ENCODE measurements around the gene SURF4. TPM values are rescaled to one million over a fixed set of nuclear protein-coding genes. Genes with fewer than 3 reads are reported as not detected.
"Not testable (repeated sequence)": the region's sequence is repeated elsewhere in the genome, so short reads cannot be mapped to it uniquely, and the experiment has no call there.

SURF4 gene
- total RNA-seq, 1 donor from 2014 or later: 225 TPM

GRCh38 chr9:133400292-133400691 is 24.4 kb upstream of the SURF4 start:
- no peak for ATAC-seq

DNA sequence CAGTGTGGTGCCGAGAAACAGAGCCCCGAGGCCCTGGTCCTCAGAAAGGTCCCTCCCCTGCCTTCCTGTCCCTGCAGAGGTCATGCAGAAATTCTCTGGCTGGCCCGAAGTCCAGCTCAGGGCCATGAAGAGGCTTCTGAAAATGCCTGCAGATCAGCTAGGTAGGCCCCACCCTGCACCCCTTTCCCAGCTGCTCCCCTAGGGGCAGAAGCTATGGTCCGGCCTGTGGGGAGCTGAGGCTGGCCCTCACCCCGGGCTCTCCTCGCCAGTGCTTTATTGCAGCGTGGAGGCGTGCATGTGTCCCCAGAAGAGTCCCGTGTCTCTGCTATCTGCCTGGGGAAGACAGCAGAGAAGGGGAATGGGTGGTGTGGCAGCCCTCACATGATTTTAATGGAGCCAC is 22.0 kb upstream of the SURF4 start:
- ATAC-seq (no peak), DNase-seq (ENCODE audit: low spot score) (no peak)

More at GRCh38 chr9:133400292-133400691, 24.4 kb upstream of the SURF4 start:
- DNase-seq (ENCODE audit: low spot score): no peak

DNA sequence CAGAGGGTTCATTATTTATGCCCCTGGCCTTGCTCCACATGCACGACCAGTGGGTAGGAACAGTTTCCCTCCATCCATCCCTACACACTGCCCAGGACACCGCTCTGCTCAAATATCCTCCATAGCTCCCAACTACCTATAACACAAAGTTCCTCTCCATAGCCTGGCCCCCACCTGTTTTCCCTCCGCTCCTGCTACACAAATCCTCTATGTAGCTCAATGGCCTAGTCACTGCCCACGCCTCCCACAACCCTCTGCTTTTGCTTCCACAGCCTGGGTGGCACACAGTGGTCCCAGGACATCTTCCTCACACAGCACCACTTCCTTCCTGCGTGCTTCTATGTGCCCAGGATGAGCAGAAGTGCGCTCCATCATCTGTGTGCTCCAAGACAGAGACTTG is 21.5 kb upstream of the SURF4 start:
- no peak for DNase-seq (ENCODE audit: low spot score)
- no peak for ATAC-seq

DNA sequence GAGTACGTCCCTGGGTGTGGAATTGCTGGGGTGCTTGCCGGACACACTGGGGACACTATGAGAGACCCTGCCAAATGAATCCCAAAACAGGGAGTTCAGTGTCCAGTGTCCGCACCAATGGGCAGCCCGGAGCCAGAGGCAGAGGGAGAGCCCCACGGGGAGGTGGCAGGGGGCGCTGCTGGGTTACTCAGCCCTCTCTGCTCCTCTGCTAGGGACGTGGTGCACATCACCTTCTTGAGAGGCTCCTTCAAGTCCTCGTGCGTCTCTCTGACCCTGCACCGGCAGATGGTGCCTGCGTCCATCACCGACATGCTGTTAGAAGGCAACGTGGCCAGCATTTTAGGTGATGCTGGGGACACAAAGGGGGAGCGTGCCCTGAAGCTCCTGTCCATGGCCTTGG is 21.1 kb upstream of the SURF4 start:
- DNase-seq (ENCODE audit: low spot score): no peak
- ATAC-seq: peak; percentile 45

DNA sequence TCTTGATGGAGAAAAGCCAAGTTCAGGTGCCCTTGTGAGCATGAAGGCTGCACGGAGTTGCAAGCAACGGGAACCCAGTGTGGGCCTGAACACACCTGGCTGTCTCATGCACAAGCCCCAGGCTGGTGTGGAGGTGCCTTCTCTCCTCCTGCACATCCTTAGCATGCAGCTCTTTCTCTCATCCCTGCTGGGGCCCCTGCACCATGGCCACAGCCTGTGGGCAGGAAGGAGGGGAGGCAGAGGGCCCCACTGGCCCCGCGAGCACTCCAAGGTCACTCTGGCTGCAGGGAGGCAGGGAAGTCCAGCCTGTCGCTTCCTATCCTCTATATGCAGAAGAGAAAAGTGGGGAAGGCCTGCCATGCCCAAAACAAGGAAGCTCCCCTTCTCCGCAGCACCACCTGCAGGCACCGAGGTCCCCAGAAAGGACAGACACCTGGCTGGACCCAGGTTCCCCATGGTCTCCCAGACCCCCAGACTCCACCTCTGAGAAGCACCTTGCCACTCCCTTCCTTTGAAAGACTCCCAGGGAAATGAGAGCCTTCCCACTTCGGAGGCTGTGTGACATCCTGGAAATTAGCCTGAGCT is 18.9 kb upstream of the SURF4 start:
- DNase-seq (ENCODE audit: low spot score) (no peak), ATAC-seq (peak; percentile 24)

DNA sequence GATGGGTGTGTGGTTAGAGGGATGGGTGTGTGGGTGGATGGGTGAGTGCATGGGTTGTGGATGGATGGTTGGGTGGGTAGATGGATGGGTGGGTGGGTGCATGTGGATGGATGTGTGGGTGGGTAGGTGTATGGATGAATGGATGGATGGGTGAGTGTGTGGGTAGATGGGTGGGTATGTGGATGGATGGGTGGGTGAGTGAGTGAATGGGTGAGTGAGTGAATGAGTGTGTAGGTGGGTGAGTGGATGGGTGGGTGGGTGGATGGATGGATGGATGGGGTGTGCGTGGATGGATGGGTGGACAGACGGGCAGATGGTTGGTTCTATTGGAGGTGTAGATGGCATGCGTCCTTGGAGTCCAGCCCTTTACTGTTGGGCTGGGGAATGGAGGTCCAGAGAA is 17.5 kb upstream of the SURF4 start:
- no peak for DNase-seq (ENCODE audit: low spot score)
- ATAC-seq: no peak

DNA sequence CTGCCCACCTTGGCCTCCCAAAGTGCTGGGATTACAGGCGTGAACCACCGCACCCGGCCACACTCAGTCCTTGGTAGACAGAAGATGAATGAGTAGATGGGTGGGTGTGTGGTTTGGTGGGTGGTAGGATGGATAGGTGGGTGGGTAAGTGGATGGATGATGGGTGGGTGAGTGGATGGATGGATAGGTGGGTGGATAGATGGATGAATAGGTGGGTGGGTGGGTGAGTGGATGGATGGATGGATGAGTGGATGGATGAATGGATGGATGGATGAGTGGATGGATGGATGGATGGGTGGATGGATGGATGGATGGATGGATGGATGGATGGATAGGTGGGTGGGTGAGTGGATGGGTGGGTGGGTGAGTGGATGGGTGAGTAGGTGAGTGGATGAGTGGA is 16.4 kb upstream of the SURF4 start:
- not testable (repeated sequence) for ATAC-seq; DNase-seq (ENCODE audit: low spot score)

DNA sequence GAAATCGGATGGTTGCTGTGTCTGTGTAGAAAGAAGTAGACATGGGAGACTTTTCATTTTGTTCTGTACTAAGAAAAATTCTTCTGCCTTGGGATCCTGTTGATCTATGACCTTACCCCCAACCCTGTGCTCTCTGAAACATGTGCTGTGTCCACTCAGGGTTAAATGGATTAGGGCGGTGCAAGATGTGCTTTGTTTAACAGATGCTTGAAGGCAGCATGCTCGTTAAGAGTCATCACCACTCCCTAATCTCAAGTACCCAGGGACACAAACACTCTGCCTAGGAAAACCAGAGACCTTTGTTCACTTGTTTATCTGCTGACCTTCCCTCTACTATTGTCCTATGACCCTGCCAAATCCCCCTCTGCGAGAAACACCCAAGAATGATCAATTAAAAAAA is 15.6 kb upstream of the SURF4 start:
- not testable (repeated sequence) for ATAC-seq; DNase-seq (ENCODE audit: low spot score)

DNA sequence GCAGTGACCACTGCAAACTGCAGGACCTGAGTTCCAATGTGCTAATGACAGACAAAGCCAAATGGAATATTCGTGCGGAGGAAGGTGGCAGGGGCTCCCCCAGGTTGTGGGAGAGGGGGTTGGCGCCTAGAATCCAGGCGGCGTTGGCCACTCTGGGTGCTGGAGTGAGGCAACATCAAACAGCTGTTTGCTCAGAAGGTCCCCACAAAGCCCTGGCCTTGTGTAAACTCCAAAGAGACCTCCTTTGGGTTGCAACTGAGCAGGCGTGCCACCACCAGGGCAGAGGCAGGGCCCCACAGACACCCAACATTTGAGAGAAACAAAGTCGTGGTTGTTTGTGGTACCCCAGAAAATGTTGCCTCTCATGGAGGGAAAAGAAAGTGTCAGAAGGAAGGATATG is 14.9 kb upstream of the SURF4 start:
- no peak for ATAC-seq
- DNase-seq (ENCODE audit: low spot score): no peak

DNA sequence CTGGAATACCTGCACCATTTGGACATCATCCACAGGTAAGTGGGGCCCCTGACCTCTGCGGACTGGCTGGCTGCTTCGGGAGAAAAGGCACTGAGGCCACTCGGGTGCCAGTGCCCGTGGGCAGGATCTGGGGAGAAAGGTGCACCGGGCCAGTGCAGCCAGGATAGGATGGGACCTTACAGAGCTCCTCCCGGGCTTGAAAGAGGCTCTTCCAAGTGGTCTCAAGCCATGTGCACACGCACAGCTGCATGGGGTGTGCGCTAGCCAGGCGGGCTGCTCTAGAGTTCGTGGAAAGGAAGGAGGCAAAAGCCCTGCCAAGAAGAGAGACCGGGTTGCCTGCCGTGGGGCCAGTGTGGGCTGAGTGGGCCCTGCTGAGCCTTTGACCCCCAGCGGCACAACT is 13.7 kb upstream of the SURF4 start:
- ATAC-seq (no peak), DNase-seq (ENCODE audit: low spot score) (no peak)

GRCh38 chr9:133389025-133389557 is 13.2 kb upstream of the SURF4 start:
- DNase-seq (ENCODE audit: low spot score): no peak
- no peak for ATAC-seq

GRCh38 chr9:133387680-133388079 is 11.8 kb upstream of the SURF4 start:
- no peak for DNase-seq (ENCODE audit: low spot score)

DNA sequence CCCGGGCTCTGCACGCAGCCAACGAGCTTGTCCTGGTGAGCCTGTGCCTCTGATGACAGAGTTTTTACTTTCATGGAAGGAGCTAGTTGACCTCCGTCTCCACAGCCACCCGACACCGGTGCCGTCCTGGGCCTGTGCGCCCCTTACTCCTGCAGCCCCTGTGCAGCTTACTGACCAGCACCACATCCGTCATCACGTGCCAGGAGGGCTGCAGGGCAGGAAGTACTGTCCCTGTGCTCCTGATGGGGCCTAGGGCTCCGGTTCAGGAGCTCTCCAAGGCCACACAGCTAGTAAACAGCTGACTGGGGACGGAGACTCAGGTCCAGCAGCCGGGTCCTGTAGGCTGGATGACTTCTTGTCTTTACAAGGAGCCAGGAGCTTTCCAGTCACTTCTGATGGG is 10.5 kb upstream of the SURF4 start:
- no peak for DNase-seq (ENCODE audit: low spot score)

More at GRCh38 chr9:133387680-133388079, 11.8 kb upstream of the SURF4 start:
- ATAC-seq: no peak

GRCh38 chr9:133385452-133385851 is 9.6 kb upstream of the SURF4 start:
- DNase-seq (ENCODE audit: low spot score) (no peak), ATAC-seq (no peak)

More for the DNA sequence above, 10.5 kb upstream of the SURF4 start:
- ATAC-seq: no peak

DNA sequence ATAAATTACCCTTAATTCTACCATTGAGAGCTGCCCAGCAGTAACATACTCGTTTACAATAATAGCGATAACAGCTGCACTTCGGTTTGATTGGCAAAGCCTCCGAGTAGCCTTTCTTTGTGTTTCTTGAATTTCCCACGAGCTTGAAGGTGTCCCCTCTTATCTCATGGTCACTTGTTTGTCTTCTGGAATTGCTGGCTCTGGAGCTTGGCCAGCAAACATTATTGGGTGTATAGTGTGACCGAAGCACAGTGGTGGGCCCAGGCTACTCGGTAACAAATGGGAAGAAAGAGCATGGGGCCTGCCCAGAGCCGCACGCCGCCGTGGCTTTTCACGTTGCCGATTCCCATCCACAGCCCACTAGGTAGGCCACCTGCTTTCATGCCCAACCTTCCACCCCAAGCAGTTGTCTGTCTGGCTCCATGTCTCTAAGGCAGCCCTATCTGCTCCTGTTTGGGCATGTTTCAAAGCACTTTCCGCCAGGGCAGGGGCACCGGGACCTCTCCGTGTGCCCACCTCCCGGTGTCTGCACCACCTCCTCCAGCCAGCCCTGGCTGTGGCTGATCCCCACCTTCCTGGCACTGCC is 9.0 kb upstream of the SURF4 start:
- no peak for DNase-seq (ENCODE audit: low spot score)
- ATAC-seq: no peak

- DNase-seq (ENCODE audit: low spot score) (no peak), ATAC-seq (no peak)
These were observed 7.6 kb upstream of the SURF4 start for GRCh38 chr9:133383438-133383837.

- DNase-seq (ENCODE audit: low spot score) (no peak), ATAC-seq (no peak)
These were observed 6.8 kb upstream of the SURF4 start for GRCh38 chr9:133382507-133383141.

GRCh38 chr9:133380734-133381133 is 4.9 kb upstream of the SURF4 start:
- ATAC-seq (no peak), DNase-seq (ENCODE audit: low spot score) (no peak)

GRCh38 chr9:133379153-133380086 is 3.6 kb upstream of the SURF4 start:
- no peak for DNase-seq (ENCODE audit: low spot score)
- ATAC-seq: no peak

GRCh38 chr9:133378408-133378962 is 2.6 kb upstream of the SURF4 start:
- DNase-seq (ENCODE audit: low spot score): no peak

GRCh38 chr9:133377721-133378216 is 1.9 kb upstream of the SURF4 start:
- DNase-seq (ENCODE audit: low spot score) (no peak), ATAC-seq (no peak)

More at GRCh38 chr9:133378408-133378962, 2.6 kb upstream of the SURF4 start:
- no peak for ATAC-seq

Data from left lobe of liver (tissue), 2 donors.